Keratinocyte (primary cell): ENCODE measurements around the gene CREB3L1.

Source experiments
- EZH2 ChIP-seq: IDR thresholded peaks from one replicate; pipeline ENCODE4 v1.6.1; 2012; ENCODE audit warnings: inconsistent platforms, mild to moderate bottlenecking, low read length, moderate library complexity
- TF ChIP-seq, protein P1 (sequence below), 3 experiments: IDR thresholded peaks in 1 of 3; conservative IDR thresholded peaks in 1 of 3; optimal IDR thresholded peaks in 1 of 3; 2 replicates in 2 of 3; 3 replicates in 1 of 3; pipeline versions ENCODE3 to v1.5.1; 2011; ENCODE audit warnings: low read length in 3 of 3, mild to moderate bottlenecking in 3 of 3, moderate library complexity in 2 of 3, control low read depth in 1 of 3, inconsistent platforms in 1 of 3; ENCODE audit not compliant: insufficient read depth in 2 of 3; ENCODE audit errors: extremely low read depth in 1 of 3

DNA sequence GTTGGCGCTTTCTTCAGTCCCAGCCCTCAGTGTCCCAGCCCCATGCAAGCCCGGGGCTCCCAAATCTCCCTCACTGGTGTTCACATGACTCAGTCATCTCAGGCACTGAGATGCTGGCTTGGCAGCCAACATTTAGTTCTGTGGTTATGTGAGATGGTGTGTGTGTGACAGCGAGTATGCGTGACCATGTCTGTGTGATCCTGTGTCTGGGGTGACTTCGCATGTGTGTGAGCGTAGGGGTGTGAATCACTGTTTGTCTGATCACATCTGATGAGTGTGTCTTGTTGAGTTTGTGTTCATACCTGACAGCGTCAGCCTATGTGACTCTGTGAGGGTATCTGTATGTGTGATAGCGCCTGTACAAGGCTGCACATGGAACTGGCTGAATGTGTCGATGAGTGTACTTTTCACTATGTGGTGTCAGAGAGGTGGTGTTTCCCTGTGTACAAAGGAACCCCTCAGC, 16.2 kb downstream of the CREB3L1 start:
- TF ChIP-seq, protein P1, sequence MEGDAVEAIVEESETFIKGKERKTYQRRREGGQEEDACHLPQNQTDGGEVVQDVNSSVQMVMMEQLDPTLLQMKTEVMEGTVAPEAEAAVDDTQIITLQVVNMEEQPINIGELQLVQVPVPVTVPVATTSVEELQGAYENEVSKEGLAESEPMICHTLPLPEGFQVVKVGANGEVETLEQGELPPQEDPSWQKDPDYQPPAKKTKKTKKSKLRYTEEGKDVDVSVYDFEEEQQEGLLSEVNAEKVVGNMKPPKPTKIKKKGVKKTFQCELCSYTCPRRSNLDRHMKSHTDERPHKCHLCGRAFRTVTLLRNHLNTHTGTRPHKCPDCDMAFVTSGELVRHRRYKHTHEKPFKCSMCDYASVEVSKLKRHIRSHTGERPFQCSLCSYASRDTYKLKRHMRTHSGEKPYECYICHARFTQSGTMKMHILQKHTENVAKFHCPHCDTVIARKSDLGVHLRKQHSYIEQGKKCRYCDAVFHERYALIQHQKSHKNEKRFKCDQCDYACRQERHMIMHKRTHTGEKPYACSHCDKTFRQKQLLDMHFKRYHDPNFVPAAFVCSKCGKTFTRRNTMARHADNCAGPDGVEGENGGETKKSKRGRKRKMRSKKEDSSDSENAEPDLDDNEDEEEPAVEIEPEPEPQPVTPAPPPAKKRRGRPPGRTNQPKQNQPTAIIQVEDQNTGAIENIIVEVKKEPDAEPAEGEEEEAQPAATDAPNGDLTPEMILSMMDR (optimal IDR thresholded peaks at IDR 0.05 in 1 of 3, IDR thresholded peaks at IDR 0.05 in 1 of 3, conservative IDR thresholded peaks at IDR 0.05 in 1 of 3; ENCODE audit: extremely low read depth in 1 of 3, insufficient read depth in 2 of 3, low read length in 3 of 3): no peak
- TF ChIP-seq EZH2: no peak
